ENCODE measurements around the gene CRISPLD2.
"Not testable (repeated sequence)": the region's sequence is repeated elsewhere in the genome, so short reads cannot be mapped to it uniquely, and the experiment has no call there.

Gene CRISPLD2

GRCh38 chr16:84822990-84823389 is 3.2 kb downstream of the CRISPLD2 start:
- DNase-seq: no peak

- DNase-seq: no peak
Measured at GRCh38 chr16:84823484-84823883, 3.7 kb downstream of the CRISPLD2 start.

- DNase-seq: no peak
Measured at GRCh38 chr16:84823926-84824325, 4.1 kb downstream of the CRISPLD2 start.

GRCh38 chr16:84825896-84826557 is 6.2 kb downstream of the CRISPLD2 start:
- no peak for DNase-seq

GRCh38 chr16:84826558-84826941 is 6.8 kb downstream of the CRISPLD2 start:
- no peak for DNase-seq

- DNase-seq: no peak
Measured at GRCh38 chr16:84827131-84827574, 7.4 kb downstream of the CRISPLD2 start.

GRCh38 chr16:84827897-84828296 is 8.1 kb downstream of the CRISPLD2 start:
- no peak for DNase-seq

GRCh38 chr16:84828322-84828721 is 8.5 kb downstream of the CRISPLD2 start:
- no peak for DNase-seq

GRCh38 chr16:84829168-84829965 is 9.6 kb downstream of the CRISPLD2 start:
- DNase-seq: no peak

- no peak for DNase-seq
Measured at GRCh38 chr16:84830765-84831384, 11.1 kb downstream of the CRISPLD2 start.

- not testable (repeated sequence) for DNase-seq
Measured at GRCh38 chr16:84831728-84832127, 11.9 kb downstream of the CRISPLD2 start.

- DNase-seq: no peak
Measured at GRCh38 chr16:84832488-84833143, 12.8 kb downstream of the CRISPLD2 start.

GRCh38 chr16:84833144-84833500 is 13.3 kb downstream of the CRISPLD2 start:
- DNase-seq: no peak

GRCh38 chr16:84833542-84834402 is 14.0 kb downstream of the CRISPLD2 start:
- no peak for DNase-seq

- DNase-seq: no peak
Measured at GRCh38 chr16:84834403-84834772, 14.6 kb downstream of the CRISPLD2 start.

GRCh38 chr16:84836234-84836647 is 16.5 kb downstream of the CRISPLD2 start:
- DNase-seq: no peak

- DNase-seq: no peak
Measured at GRCh38 chr16:84836967-84837366, 17.2 kb downstream of the CRISPLD2 start.

GRCh38 chr16:84838383-84838948 is 18.7 kb downstream of the CRISPLD2 start:
- no peak for DNase-seq

- no peak for DNase-seq
Measured at GRCh38 chr16:84839054-84839453, 19.3 kb downstream of the CRISPLD2 start.

GRCh38 chr16:84839956-84840355 is 20.2 kb downstream of the CRISPLD2 start:
- no peak for DNase-seq

GRCh38 chr16:84840687-84841627 is 21.2 kb downstream of the CRISPLD2 start:
- DNase-seq: no peak
